A549 treated with DMSO at 1 μM for 4 hours (cell line): ENCODE measurements around the gene MED27. TPM values are rescaled to one million over a fixed set of nuclear protein-coding genes. Genes with fewer than 3 reads are reported as not detected.

Source experiments
- total RNA-seq: library from RNA; stranded (reverse); fragments of 200-300 nt; extraction: Qiagen RNA extraction; gene quantifications from 5 replicates; pipeline ENCODE4 v1.2.3, GENCODE V29; 2022; ENCODE audit warnings: low read depth

Gene MED27
- total RNA-seq, result 29.6 to 34.4 TPM (median 33.6 TPM) in 5 replicates

GRCh38 chr9:132079391-132080091, at the start of gene MED27:
TSS of gene MED27 (minus strand) at chr9:132079867. CDS start at chr9:132079844, 23 bp downstream.

Other genes with a start within 250 kb of the MED27 start
- gene NTNG2, start 82.2 kb upstream of the MED27 start, total RNA-seq, result 1.6 to 2.5 TPM (median 2.1 TPM) in 5 replicates